ELR (cell line): Measurements from ENCODE around the gene PKHD1.

Source experiments
- DNase-seq: peaks from one replicate; pipeline ENCODE4 v3.0.0-alpha.2; 2015; ENCODE audit warnings: low read depth

Gene PKHD1

GRCh38 chr6:52106994-52107393 lies 19.6 kb upstream of the PKHD1 start:
- DNase-seq = no peak

- peak; percentile 9 for DNase-seq
Measured at GRCh38 chr6:52104979-52105378, 17.6 kb upstream of the PKHD1 start.

DNA sequence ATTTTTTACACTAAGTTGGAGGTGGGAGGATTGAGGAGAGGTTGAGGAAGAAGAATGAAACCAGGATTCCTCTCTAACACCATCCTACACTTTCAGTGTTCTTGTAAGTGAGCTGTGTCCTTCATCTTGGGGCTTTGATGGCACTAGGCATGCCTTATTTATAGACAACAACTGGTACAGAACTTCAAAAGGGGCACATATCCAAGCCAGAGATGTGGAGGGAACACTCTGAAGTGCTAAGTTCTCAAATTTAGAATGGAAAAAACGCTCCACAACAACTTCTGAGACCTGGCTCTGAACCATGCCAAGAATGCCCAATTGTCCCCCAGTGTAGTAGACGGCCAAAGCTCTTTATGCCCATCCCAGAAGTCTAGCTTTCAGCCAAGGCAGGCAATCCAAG lies 16.2 kb upstream of the PKHD1 start:
- no peak for DNase-seq

DNA sequence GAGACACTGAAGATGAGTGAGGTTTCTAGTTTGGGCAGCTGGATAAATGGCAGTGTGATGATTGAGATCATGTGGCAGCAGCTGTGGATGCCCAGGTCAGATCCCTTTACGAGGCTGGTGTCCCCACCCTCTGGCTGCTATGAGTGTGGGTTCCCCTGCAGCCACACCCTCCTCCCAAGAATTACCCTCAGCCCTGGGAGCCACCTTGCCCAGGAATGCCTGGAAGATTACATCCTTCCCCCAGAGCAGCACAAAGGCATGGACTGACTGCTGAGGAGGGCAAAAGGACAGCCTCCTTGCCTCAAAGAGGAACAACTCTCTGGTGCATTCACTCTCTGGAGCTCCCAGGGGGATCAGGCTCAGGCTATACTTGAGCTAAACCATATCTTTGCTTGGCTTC lies 15.0 kb upstream of the PKHD1 start:
- no peak for DNase-seq

DNA sequence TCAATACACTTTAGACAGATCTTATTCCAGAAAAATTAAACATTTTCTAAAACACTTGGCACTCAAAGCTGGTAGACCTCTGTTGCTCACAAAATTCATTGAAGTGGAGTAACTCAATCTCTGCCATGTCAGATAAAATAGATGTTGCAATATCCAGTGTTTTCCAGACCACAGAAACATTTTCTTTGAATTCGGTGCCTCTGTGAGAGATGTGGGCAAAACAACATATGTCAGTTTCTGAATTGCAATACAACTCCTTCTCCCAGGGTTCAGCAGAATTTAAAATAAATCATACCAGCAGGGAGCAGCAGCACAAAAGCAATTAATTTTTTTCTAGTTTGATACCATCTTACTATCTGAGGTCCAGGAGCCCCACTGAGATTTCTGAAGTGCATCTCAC lies 11.3 kb upstream of the PKHD1 start:
- DNase-seq = peak; percentile 3

DNA sequence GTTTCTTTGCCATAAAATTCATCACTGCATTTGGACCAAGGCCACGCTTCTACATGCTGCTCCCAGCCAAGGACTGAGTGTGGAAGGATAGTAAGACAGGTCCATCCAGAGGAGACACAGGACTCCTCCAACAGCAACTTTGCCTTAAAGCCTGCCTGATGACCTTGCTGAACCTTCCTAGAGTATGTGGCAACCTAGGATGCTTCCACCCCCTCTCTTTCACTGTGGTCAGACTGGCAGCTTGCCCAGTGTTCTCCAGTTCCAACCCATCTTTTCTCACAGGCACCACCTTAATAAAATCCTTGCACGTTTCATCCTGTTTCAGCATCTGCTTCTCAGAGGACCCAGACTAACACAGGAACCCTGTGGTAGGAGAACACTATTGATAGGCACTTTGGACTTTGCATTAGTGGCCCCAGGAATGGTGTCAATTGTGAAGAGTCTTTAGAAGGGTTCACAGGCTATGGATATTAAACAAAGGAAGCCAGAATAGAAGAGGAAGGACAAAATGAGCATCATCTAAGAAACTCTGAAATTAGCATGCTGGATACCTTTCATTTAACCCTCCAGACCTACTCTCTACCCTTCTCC lies 2.4 kb upstream of the PKHD1 start:
- DNase-seq = no peak

GRCh38 chr6:52086741-52087140 lies 672 bp downstream of the PKHD1 start:
- DNase-seq = no peak

DNA sequence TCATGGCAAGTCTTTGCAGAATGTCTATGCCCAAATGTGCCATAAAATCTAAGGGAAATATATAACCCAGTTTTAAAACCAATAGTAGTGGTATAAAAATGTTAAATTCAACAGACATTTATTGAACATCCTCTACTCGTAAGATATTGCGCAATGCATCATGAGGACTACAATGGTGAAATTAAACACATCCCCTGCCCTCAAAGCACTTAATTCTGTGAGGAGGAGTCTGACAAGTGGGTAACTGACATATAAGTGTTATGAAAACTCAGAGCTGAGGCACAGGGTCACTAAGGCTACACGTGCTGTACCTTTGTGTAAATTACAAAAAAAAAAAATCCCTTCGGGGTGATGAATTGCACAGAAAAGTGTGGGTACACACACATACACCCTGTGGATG lies 6.2 kb downstream of the PKHD1 start:
- no peak for DNase-seq

- no peak for DNase-seq
Measured at GRCh38 chr6:52077961-52078625, 9.3 kb downstream of the PKHD1 start.

DNA sequence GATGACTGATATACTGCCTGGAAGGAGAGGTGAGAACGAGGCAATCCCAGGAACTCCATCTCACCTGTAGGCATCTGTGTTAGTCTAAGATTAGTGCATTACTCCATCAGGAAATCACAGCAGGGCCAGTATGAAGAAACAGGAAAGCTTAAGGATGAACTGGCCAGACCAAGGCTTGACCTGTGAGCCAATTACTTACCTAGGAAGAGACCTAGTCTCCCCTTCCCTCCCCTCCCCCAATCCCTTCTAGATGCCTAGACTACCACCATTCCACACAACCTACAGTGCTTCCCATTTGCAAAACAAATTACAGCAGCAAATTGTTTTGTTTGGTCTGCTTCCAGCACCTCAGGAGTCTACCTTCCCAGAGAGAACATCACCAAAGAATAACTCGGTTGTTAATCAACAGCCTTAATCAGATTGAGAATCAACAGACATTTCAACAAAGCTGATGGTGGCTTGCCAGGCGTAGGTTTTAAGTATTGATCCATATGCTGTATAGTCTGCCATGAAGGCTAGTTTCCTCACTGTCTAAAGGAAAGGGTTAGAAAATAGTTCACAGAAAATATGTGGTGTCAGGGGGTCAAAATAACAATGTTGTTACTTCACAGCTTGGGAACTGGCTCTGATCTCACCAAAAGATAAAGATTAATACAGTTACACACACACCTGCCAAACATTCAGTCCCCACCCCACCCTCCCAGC lies 10.1 kb downstream of the PKHD1 start:
- DNase-seq = no peak

GRCh38 chr6:52076791-52077179 lies 10.6 kb downstream of the PKHD1 start:
- DNase-seq = no peak

GRCh38 chr6:52074716-52075115 lies 12.7 kb downstream of the PKHD1 start:
- DNase-seq = no peak

GRCh38 chr6:52074155-52074554 lies 13.3 kb downstream of the PKHD1 start:
- no peak for DNase-seq

GRCh38 chr6:52065621-52066020 lies 21.8 kb downstream of the PKHD1 start:
- DNase-seq = peak; percentile 9

GRCh38 chr6:52063584-52064344 lies 23.6 kb downstream of the PKHD1 start:
- peak; percentile 51 for DNase-seq

DNA sequence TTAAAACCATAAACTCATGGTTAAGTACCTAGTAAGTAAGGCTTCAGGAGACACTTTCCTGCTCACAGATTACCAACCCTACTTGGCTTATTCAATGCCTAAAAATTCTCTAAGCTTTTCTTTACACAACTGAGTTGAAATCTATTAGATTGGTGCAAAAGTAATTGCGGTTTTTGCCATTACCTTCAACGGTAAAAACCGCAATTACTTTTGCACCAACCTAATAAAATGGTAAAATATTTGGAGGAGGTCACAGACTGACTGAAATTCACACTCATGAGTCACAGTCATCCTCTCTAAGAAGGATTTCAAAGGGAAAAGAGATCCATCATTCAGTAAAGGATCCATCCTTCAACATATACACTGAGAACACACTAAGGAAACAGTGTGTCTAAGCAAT lies 25.9 kb downstream of the PKHD1 start:
- DNase-seq = no peak

- DNase-seq = no peak
Measured at GRCh38 chr6:52059821-52060220, 27.6 kb downstream of the PKHD1 start.

DNA sequence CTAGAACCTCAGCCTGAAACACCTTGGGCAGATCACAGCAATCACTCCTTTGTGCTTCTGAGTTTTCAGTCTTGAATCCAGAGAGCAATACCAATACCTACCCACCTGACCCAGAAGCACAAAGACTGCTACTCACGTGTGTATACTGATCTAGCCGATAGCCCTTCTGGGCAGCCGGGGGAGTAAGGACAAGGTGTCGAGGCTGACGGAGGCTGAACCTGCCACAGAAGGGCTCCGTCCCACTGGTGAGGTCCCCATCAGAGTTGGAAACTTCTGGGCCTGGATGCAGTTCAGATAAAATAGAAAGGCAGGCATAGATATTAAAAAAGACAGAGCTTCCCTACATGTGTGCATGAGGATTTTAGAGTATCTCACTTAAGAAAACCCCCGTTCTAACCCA lies 32.0 kb downstream of the PKHD1 start:
- no peak for DNase-seq

- no peak for DNase-seq
Measured at GRCh38 chr6:52053038-52053695, 34.2 kb downstream of the PKHD1 start.

DNA sequence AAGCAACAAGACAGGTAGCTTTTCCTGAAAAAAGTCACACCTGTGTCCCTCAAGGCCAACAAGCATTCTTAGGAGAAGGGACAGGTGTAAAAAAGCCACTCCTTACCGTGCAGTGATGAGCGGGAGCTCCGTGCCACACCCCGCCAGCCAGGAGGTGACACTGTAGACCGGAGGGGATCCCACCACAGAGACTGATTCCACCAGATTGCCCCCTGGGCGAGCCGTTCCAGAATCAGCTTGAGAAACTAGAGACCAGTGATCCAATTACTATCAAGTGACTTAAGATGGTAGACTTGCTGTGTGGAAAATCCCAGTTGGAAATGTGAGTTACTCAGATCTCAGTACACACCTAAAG lies 37.4 kb downstream of the PKHD1 start:
- DNase-seq = no peak

- DNase-seq = peak; percentile 52
Measured at GRCh38 chr6:52049252-52050050, 38.0 kb downstream of the PKHD1 start.

GRCh38 chr6:52046456-52046855 lies 41.0 kb downstream of the PKHD1 start:
- no peak for DNase-seq
